Right ventricle myocardium superior (tissue), 1 donor: Measurements from ENCODE around the gene CDK14. TPM values are rescaled to one million over a fixed set of nuclear protein-coding genes. Genes with fewer than 3 reads are reported as not detected.
A peak's percentile ranks its signal among the peaks of the same experiment; 100 is the strongest.
"Not testable (repeated sequence)": the region's sequence is repeated elsewhere in the genome, so short reads cannot be mapped to it uniquely, and the experiment has no call there.

Source experiments
- ATAC-seq: fragments of 200-7000 bp; cut with Tn5 transposase; one replicate; pipeline ENCODE4 v1.9.1; 2020; ENCODE audit warnings: mild to moderate bottlenecking; ENCODE audit not compliant: poor library complexity
- DNase-seq: peaks from one replicate; pipeline ENCODE4 v3.0.0-alpha.2; 2020
- intact Hi-C: fragments of 100-400 bp; cut with DNase I; formaldehyde crosslinking; loops from one replicate; pipeline ENCODE4 v1.11.2; 2022
- total RNA-seq: library from RNA; stranded (reverse); fragmentation: NEBNext Ultra II Directional; extraction: Animal tissue kit (Norgen Biotek cat#: 25700); gene quantifications from one replicate; pipeline ENCODE4 v1.2.1, GENCODE V29; 2021
- donor health status: DM: no; HTN: yes; CAD: no; lungs with severe emphysema.

CDK14 gene
- total RNA-seq, 1 donor from 2014 or later, result 24.2 TPM

GRCh38 chr7:90889644-90890043, 293.5 kb downstream of the CDK14 start:
- ATAC-seq (no peak), DNase-seq (no peak)
- intact Hi-C loops, result no loop called here

GRCh38 chr7:90891529-90891928, 295.4 kb downstream of the CDK14 start:
- DNase-seq, result no peak
- peak; percentile 63 for ATAC-seq
- intact Hi-C loops, result no loop called here

- intact Hi-C loops, result no loop called here
- no peak for ATAC-seq
- no peak for DNase-seq
These were observed 296.1 kb downstream of the CDK14 start for GRCh38 chr7:90892213-90892612.

- intact Hi-C loops, result no loop called here
- ATAC-seq (no peak), DNase-seq (no peak)
These were observed 298.0 kb downstream of the CDK14 start for GRCh38 chr7:90894122-90894521.

- DNase-seq (no peak), ATAC-seq (no peak)
- intact Hi-C loops, result no loop called here
These were observed 300.3 kb downstream of the CDK14 start for GRCh38 chr7:90896458-90896857.

DNA sequence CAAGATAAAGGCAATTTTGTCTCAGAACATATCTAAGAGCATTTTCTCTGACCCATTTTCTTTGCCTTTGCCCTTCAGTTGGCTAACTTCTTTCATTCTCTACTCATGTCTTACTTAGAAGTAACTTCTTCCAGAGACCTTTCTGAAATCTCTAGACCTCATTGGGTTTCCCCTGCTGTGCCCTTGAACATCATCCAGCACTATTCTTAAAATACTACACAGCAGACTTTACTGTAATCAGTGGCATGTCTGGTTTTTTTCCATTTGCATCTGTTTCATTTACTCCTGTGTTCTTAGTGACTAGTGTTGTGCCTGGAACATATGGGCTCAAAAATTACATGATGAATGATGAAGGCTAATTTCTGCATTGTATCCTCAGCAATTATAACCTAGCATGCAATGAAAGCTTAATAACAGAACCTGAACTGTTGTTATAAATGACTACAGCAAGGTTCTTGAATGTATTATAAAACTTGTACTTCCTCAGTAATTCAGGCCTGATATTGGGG, 301.9 kb downstream of the CDK14 start:
- ATAC-seq, result no peak
- intact Hi-C loops, result no loop called here
- no peak for DNase-seq

GRCh38 chr7:90900628-90901356, 304.7 kb downstream of the CDK14 start:
- intact Hi-C loops, result no loop called here
- DNase-seq (no peak), ATAC-seq (no peak)

- ATAC-seq (no peak), DNase-seq (no peak)
- intact Hi-C loops, result no loop called here
These were observed 307.7 kb downstream of the CDK14 start for GRCh38 chr7:90903841-90904240.

- intact Hi-C loops, result no loop called here
These were observed 314.0 kb downstream of the CDK14 start for GRCh38 chr7:90910136-90910535.

GRCh38 chr7:90916319-90916718, 320.2 kb downstream of the CDK14 start:
- no peak for DNase-seq
- ATAC-seq, result no peak
- intact Hi-C loops, result no loop called here

More at GRCh38 chr7:90910136-90910535, 314.0 kb downstream of the CDK14 start:
- no peak for DNase-seq
- no peak for ATAC-seq

- no peak for DNase-seq
- intact Hi-C loops, result no loop called here
- no peak for ATAC-seq
These were observed 321.4 kb downstream of the CDK14 start for GRCh38 chr7:90917539-90917938.

- no peak for DNase-seq
- ATAC-seq, result no peak
- intact Hi-C loops, result no loop called here
These were observed 322.2 kb downstream of the CDK14 start for GRCh38 chr7:90918303-90918702.

DNA sequence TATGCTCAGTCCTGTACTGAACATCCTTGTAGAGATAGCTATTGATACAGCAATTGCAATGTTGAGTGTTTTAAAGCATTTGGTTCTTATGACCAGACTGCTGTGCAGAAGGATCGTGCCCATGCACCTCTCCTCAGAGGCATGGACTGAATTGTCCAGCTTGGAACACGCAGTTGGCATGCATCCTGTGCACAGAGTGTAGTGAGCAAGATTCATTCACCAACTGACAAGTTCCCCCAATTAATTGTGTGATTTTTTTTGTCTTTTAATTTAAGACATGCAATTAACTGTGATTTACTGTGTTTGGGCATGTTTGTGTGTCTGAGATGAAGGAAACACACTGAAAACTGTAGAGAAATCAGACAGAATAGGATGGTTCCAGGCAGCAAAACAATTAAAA, 323.7 kb downstream of the CDK14 start:
- no peak for ATAC-seq
- intact Hi-C loops, result no loop called here
- no peak for DNase-seq

DNA sequence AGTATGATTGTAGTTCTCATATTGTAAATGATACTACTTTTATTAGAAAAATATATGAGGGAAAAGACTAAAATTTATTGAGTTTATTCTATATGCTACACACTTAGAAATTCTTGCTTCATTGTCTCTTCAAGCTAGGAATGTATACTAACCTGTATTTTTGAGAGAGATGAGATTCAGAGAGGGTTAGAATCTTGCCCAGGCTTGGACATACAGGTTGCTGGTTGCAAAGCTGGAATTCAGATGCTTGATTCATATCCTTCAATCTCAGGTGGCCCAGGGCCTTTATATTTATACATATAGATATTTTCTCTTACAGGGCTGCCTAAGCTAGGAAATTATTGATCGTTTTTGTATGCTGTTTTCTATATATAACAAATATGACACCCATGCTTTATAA, 324.2 kb downstream of the CDK14 start:
- intact Hi-C loops, result no loop called here
- DNase-seq (no peak), ATAC-seq (no peak)

GRCh38 chr7:90923541-90923997, 327.4 kb downstream of the CDK14 start:
- DNase-seq, result no peak
- no peak for ATAC-seq
- intact Hi-C loops, result no loop called here

GRCh38 chr7:90928700-90929424, 332.7 kb downstream of the CDK14 start:
- DNase-seq, intact Hi-C loops: not testable (repeated sequence)

GRCh38 chr7:90931986-90932916, 336.1 kb downstream of the CDK14 start:
- DNase-seq, result no peak
- intact Hi-C loops, result no loop called here

More at GRCh38 chr7:90928700-90929424, 332.7 kb downstream of the CDK14 start:
- ATAC-seq, result not testable (repeated sequence)

GRCh38 chr7:90933041-90933440, 336.9 kb downstream of the CDK14 start:
- ATAC-seq, result no peak
- DNase-seq, result no peak
- intact Hi-C loops, result no loop called here

More at GRCh38 chr7:90931986-90932916, 336.1 kb downstream of the CDK14 start:
- peak; percentile 49 for ATAC-seq

DNA sequence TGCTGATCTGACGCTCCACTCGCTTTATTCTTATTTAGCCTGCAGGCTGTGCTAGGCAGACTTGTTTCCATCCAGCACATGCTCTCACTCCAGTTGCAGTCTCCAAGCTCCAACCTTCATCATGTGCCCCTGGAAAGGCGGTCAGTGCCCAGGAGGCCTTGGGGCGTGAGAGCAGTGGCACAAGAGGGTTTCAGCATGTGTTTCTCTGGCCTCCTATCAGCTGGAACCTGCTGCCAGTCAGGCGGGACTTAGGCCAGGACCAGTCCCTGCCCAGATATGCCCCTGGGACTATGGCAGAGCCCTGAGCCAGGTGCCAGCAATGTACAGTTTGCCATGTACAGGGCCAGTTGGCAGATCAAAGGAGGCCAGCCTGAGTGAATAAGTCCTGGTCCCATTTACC, 337.9 kb downstream of the CDK14 start:
- DNase-seq, result peak; percentile 42
- intact Hi-C loops, result no loop called here

More for the DNA sequence above, 337.9 kb downstream of the CDK14 start:
- peak; percentile 53 for ATAC-seq
